HEK293 (cell line): ENCODE data around the gene ABTB2.

Source experiments
- CTCF ChIA-PET: fragments of 350-600 bp; formaldehyde crosslinking; extraction: SDS; loops from one replicate; lab custom pipeline; 2021; ENCODE audit warnings: antibody characterized with exemption; lab: Yijun Ruan, JAX
- POLR2A ChIA-PET: fragments of 300-600 bp; formaldehyde crosslinking; extraction: SDS; loops from one replicate; lab custom pipeline; 2020; ENCODE audit warnings: antibody characterized with exemption, inconsistent platforms; lab: Yijun Ruan, JAX
- H3K27ac ChIP-seq: fragments of 200-500 bp; sonication (Bioruptor generic); 2 replicates; pipeline ENCODE4 v1.5.1; 2014; ENCODE audit warnings: low read depth, low read length, control low read depth, inconsistent platforms; ENCODE audit errors: extremely low read depth
- H3K36me3 ChIP-seq, 2 experiments: fragments of 200-500 bp in 1 of 2; sonication (Bioruptor generic) in 1 of 2; 1 replicate in 1 of 2; 2 replicates in 1 of 2; pipeline ENCODE4 v1.5.1; 2014 to 2017; ENCODE audit warnings: inconsistent platforms in 2 of 2, low read length in 2 of 2; ENCODE audit not compliant: control insufficient read depth in 2 of 2, insufficient read depth in 1 of 2
- H3K4me1 ChIP-seq: fragments of 200-500 bp; sonication (Bioruptor generic); 2 replicates; pipeline ENCODE4 v1.5.1; 2014; ENCODE audit warnings: mild to moderate bottlenecking, low read length, inconsistent platforms; ENCODE audit not compliant: control insufficient read depth, insufficient read depth
- H3K4me3 ChIP-seq: 2 replicates; pipeline ENCODE4 v1.5.1; 2011; ENCODE audit warnings: low read depth, mild to moderate bottlenecking, control low read depth, low read length, moderate library complexity
- H3K9me3 ChIP-seq: fragments of 200-500 bp; sonication (Bioruptor generic); 2 replicates; pipeline ENCODE4 v1.5.1; 2014; ENCODE audit warnings: low read depth, low read length, inconsistent platforms; ENCODE audit not compliant: control insufficient read depth, insufficient read depth
- BCL6B ChIP-seq: fragments of 450-650 bp; formaldehyde crosslinking; IDR thresholded peaks from 2 replicates; pipeline ENCODE4 v1.5.1; 2017; ENCODE audit warnings: missing biosample characterization, missing genetic modification characterization
- GLIS2 ChIP-seq: fragments of 450-650 bp; formaldehyde crosslinking; IDR thresholded peaks from 2 replicates; pipeline ENCODE4 v1.5.1; 2016; ENCODE audit warnings: missing biosample characterization, missing genetic modification characterization
- HOXA7 ChIP-seq: sonication (generic); formaldehyde crosslinking; IDR thresholded peaks from 2 replicates; pipeline ENCODE4 v1.8.1; 2022; ENCODE audit warnings: missing genetic modification reagents, borderline replicate concordance
- KLF1 ChIP-seq: fragments of 450-650 bp; formaldehyde crosslinking; IDR thresholded peaks from 2 replicates; pipeline ENCODE4 v1.5.1; 2016; ENCODE audit warnings: missing biosample characterization, missing genetic modification characterization
- KLF16 ChIP-seq: fragments of 450-650 bp; formaldehyde crosslinking; IDR thresholded peaks from 2 replicates; pipeline ENCODE4 v1.5.1; 2017; ENCODE audit warnings: missing biosample characterization, missing genetic modification characterization
- ZBTB7A ChIP-seq: fragments of 450-650 bp; formaldehyde crosslinking; IDR thresholded peaks from 2 replicates; pipeline ENCODE4 v1.5.1; 2016; ENCODE audit warnings: low read depth, missing biosample characterization, missing genetic modification characterization
- ZNF10 ChIP-seq: fragments of 450-650 bp; formaldehyde crosslinking; IDR thresholded peaks from 2 replicates; pipeline ENCODE4 v1.5.1; 2017; ENCODE audit warnings: missing biosample characterization, missing genetic modification characterization
- ZNF138 ChIP-seq: fragments of 450-650 bp; formaldehyde crosslinking; IDR thresholded peaks from 2 replicates; pipeline ENCODE4 v1.5.1; 2016; ENCODE audit warnings: missing biosample characterization, missing genetic modification characterization, borderline replicate concordance
- ZNF350 ChIP-seq: fragments of 450-650 bp; formaldehyde crosslinking; IDR thresholded peaks from 2 replicates; pipeline ENCODE4 v1.5.0; 2017; ENCODE audit warnings: missing biosample characterization, mild to moderate bottlenecking, missing genetic modification characterization
- ZNF366 ChIP-seq: fragments of 450-650 bp; formaldehyde crosslinking; conservative IDR thresholded peaks from 2 replicates; pipeline ENCODE4 v1.5.1; 2016; ENCODE audit warnings: missing biosample characterization, missing genetic modification characterization
- ZNF404 ChIP-seq: fragments of 450-650 bp; formaldehyde crosslinking; IDR thresholded peaks from 2 replicates; pipeline ENCODE4 v1.5.1; 2017; ENCODE audit warnings: missing biosample characterization, missing genetic modification characterization
- ZNF518A ChIP-seq: fragments of 450-650 bp; formaldehyde crosslinking; conservative IDR thresholded peaks from 2 replicates; pipeline ENCODE4 v1.5.1; 2016; ENCODE audit warnings: low read depth, missing biosample characterization, missing genetic modification characterization
- ZNF529 ChIP-seq: fragments of 450-650 bp; formaldehyde crosslinking; IDR thresholded peaks from 2 replicates; pipeline ENCODE4 v1.5.1; 2017; ENCODE audit warnings: missing genetic modification characterization, missing biosample characterization; ENCODE audit not compliant: insufficient replicate concordance
- ZNF629 ChIP-seq: fragments of 450-650 bp; formaldehyde crosslinking; IDR thresholded peaks from 2 replicates; pipeline ENCODE4 v1.5.1; 2017; ENCODE audit warnings: missing biosample characterization, missing genetic modification characterization
- ZNF830 ChIP-seq: fragments of 450-650 bp; IDR thresholded peaks from 2 replicates; pipeline ENCODE4 v1.5.0; 2018; ENCODE audit warnings: missing biosample characterization, missing genetic modification characterization, low read depth, mild to moderate bottlenecking, moderate library complexity
- ZSCAN16 ChIP-seq: fragments of 450-650 bp; formaldehyde crosslinking; IDR thresholded peaks from 2 replicates; pipeline ENCODE4 v1.5.1; 2016; ENCODE audit warnings: missing biosample characterization, missing genetic modification characterization
- TF ChIP-seq, protein P1 (sequence below): sonication (generic); formaldehyde crosslinking; IDR thresholded peaks from 2 replicates; pipeline ENCODE4 v1.8.1; 2022; ENCODE audit warnings: mild to moderate bottlenecking, moderate library complexity, missing genetic modification reagents
- TF ChIP-seq, protein P2 (sequence below): fragments of 450-650 bp; formaldehyde crosslinking; IDR thresholded peaks from 2 replicates; pipeline ENCODE4 v1.5.1; 2016; ENCODE audit warnings: missing biosample characterization, missing genetic modification characterization, low read depth

The ABTB2 gene

GRCh38 chr11:34149274-34149673 lies 208.5 kb downstream of the ABTB2 start:
- TF ChIP-seq ZBTB7A (tag by site-specific recombination): no peak
- TF ChIP-seq, protein P1, sequence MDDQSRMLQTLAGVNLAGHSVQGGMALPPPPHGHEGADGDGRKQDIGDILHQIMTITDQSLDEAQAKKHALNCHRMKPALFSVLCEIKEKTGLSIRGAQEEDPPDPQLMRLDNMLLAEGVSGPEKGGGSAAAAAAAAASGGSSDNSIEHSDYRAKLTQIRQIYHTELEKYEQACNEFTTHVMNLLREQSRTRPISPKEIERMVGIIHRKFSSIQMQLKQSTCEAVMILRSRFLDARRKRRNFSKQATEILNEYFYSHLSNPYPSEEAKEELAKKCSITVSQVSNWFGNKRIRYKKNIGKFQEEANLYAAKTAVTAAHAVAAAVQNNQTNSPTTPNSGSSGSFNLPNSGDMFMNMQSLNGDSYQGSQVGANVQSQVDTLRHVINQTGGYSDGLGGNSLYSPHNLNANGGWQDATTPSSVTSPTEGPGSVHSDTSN (CRISPR knock-in tag): no peak
- no peak for TF ChIP-seq ZNF10 (tag by site-specific recombination)
- no peak for TF ChIP-seq GLIS2 (tag by site-specific recombination)
- no peak for TF ChIP-seq ZNF629 (tag by site-specific recombination)
- no peak for TF ChIP-seq ZNF350 (tag by site-specific recombination)
- no peak for TF ChIP-seq KLF1 (tag by site-specific recombination)
- TF ChIP-seq, protein P2, sequence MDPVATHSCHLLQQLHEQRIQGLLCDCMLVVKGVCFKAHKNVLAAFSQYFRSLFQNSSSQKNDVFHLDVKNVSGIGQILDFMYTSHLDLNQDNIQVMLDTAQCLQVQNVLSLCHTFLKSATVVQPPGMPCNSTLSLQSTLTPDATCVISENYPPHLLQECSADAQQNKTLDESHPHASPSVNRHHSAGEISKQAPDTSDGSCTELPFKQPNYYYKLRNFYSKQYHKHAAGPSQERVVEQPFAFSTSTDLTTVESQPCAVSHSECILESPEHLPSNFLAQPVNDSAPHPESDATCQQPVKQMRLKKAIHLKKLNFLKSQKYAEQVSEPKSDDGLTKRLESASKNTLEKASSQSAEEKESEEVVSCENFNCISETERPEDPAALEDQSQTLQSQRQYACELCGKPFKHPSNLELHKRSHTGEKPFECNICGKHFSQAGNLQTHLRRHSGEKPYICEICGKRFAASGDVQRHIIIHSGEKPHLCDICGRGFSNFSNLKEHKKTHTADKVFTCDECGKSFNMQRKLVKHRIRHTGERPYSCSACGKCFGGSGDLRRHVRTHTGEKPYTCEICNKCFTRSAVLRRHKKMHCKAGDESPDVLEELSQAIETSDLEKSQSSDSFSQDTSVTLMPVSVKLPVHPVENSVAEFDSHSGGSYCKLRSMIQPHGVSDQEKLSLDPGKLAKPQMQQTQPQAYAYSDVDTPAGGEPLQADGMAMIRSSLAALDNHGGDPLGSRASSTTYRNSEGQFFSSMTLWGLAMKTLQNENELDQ: no peak
- TF ChIP-seq ZNF830: no peak
- TF ChIP-seq ZNF404 (tag by site-specific recombination): no peak
- no peak for TF ChIP-seq KLF16 (tag by site-specific recombination)
- no peak for TF ChIP-seq BCL6B (tag by site-specific recombination)
- TF ChIP-seq ZNF518A (tag by site-specific recombination): no peak
- TF ChIP-seq HOXA7 (CRISPR knock-in tag): no peak
- no peak for TF ChIP-seq ZNF529 (tag by site-specific recombination)
- no peak for TF ChIP-seq ZNF366 (tag by site-specific recombination)
- TF ChIP-seq ZNF138: no peak
- no peak for TF ChIP-seq ZSCAN16 (tag by site-specific recombination)
- H3K4me1 ChIP-seq: no peaks in the 10 kb centered on the region
- no peak overlapping the region for H3K4me3 ChIP-seq
- ChIA-PET CTCF (interaction anchor here (0.6 to 2.6 kb wide), 8 partner anchors 22 to 343 kb away, joined by 3 to 14 read pairs (median 4); partner anchors contain the start of gene ABTB2), POLR2A (interaction anchor here (1.2 kb wide), 1 partner anchor 209 kb away, joined by 5 read pairs; the partner anchor contains the start of gene ABTB2)
- H3K27ac ChIP-seq: no peak overlapping the region
- H3K9me3 ChIP-seq: no peaks in the 10 kb centered on the region
- peaks cover 0 to 98% of the 10 kb centered on the region in 2 experiments; a peak in 2 of 3 replicates for H3K36me3 ChIP-seq
